Measurements from ENCODE around the gene PRKG1.
A peak's percentile ranks its signal among the peaks of the same experiment; 100 is the strongest.
"Not testable (repeated sequence)": the region's sequence is repeated elsewhere in the genome, so short reads cannot be mapped to it uniquely, and the experiment has no call there.

PRKG1 gene

DNA sequence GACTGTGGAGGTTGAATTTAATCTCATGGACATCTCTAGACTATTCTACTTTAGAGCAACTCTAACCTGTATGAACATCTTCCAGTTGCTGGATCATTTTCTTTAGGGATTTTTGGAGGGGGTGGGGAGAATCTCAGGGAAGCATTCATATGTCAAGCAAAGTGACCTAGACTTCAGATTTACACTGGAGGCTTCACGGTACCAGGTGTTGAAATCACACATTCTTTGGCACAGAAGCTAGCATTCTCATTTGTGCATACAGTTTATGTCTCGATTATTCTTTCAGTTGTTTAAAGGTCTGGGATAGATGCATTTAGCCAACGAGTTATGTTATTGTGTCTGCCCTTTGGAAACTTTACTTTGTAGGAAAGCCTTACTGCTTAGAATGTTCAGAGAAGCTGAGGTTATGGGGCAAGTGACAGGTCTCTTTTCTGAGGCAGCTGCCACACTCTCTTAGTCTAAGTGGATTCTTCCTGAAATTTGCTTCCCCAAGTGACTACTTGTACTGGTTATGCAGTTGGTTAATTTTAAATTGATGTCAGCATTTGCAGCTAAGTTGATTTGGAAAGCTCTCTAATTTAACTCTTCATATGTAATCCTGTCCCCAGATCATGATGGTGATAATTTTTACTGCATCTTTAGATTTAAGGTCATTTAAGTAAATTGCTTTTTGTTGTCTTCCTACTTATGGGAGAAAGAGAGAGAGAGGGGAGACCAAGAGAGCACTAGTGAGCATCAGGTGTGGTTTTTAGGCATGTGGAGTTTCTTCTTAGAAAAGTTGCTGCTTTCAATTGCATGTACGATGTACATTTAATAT is 153.8 kb downstream of the PRKG1 start:
- no peak for DNase-seq (ENCODE audit: low read depth)

GRCh38 chr10:51228714-51229100 is 154.4 kb downstream of the PRKG1 start:
- DNase-seq (ENCODE audit: low read depth), result no peak

DNA sequence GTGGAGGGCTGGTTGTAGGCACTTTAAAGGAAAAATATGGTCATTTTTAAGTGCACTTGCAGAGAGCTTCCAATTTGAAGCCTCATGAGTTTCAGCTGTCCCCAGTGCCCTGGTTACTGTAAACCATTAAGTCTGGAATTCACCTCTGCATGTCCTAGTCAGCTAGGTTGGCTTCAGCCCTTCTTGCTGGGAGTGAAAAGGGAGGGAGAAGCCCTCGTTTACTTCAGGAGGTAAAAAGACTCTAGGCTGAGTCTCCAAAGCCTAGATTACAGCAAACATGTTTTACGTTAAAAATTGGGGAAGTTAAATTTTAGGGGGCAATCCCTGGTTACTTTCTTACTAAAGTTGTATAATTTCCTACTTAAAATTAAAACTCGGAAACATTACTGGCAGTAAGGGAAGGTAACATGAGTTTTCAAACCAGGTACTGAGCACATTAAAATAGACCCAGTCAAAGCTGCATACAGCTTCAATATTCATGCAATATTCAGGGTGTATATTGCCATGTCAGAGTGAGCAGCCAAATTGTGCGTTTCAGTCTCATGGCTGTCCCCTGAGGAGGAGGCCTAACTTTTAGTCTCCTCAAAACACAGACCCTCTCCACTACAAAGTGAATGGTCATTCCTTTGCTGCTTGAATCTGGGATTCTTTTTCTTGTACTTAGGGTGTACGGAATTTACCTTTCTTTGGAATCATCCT is 156.7 kb downstream of the PRKG1 start:
- DNase-seq (ENCODE audit: low read depth), result no peak

DNA sequence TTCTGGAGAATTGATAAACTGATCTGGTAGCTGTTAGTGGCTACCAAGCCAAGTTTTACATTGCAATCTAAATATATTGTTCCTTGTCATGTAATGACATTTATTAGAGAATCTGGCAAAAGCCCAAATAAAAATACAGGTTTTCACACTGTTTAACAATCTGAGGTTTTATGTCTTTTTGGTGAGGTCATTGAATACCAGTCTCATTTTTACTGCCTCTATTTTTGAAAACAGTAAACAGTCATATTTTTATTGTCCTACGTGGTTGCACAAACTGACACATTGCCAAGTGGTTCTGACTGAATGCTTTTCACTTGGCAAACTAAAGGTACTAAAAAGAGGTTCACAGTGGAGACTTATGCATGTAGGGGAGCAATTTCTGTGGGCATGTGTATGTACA is 157.5 kb downstream of the PRKG1 start:
- DNase-seq (ENCODE audit: low read depth), result no peak

DNA sequence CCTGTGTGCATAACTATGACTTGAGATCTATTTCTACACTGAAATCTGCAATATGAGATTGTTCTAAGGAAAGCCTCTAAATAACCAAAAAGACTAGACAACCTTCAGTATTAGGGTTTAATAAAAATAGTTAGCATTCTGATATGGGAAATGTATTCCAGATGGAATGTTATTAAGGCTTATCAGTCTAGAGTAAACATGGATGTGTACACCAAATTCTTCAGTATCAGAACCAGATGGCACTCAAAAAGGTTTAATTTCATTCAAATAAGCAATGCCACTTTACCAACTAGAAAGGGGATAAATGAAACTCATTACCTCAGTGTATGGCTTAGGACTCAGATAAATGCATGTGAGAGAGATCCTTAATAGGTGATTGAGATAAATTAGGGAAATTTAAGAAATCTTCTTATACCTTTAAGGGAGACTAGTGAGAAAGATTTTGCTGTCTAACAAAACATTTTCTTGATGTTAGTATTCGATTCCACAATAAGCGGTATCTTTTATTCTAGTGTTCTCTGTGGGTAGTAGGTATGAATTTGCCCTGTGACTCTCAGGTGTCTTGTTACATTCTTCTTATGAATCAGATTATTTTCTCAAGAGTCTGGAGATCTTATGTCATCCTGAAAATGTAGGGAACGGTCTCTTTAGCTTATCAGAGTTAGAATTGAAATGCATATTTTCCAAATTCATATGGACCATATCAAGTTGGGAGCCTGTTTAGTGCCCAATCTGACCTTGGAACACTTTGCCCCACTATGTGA is 159.2 kb downstream of the PRKG1 start:
- DNase-seq (ENCODE audit: low read depth), result no peak

GRCh38 chr10:51235865-51236264 is 161.6 kb downstream of the PRKG1 start:
- DNase-seq (ENCODE audit: low read depth), result no peak

- no peak for DNase-seq (ENCODE audit: low read depth)
Measured at GRCh38 chr10:51239006-51239405, 164.7 kb downstream of the PRKG1 start.

GRCh38 chr10:51241461-51241860 is 167.2 kb downstream of the PRKG1 start:
- DNase-seq (ENCODE audit: low read depth), result no peak

- DNase-seq (ENCODE audit: low read depth), result no peak
Measured at GRCh38 chr10:51242393-51242792, 168.1 kb downstream of the PRKG1 start.

GRCh38 chr10:51244309-51244708 is 170.0 kb downstream of the PRKG1 start:
- no peak for DNase-seq (ENCODE audit: low read depth)

DNA sequence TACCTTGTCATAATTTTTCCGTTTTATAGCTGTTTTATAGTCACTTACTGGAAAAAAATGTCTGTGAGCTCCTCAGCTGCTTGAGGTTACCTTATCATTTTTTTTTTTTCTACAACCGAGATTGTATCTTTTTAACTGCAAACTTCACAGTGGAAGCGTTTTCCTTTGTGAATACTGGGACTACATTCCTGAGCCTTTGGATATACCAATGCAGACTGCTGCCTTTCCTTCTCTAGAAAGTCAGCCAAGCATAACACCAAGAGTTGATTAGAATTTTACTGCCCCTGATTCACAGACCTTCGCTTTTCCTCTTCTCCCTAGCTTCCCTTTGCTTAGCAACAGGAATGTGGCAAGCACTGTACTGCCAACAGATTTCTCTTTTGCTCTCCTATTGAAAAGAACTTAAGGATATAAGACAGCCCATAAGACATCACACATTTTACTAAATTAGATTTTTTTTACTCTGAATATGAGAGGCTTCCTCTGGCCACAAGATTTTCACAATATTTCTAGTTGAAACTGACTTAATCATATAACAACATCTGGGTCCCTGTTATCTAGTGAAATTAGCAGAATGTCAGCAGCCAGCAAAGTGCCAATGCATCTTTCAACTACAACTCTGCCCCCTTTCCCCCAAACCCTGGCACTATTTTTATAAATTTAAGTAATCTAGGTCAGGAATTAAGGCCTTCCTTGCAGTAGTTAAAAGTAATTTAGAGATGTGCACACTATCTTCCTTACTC is 170.6 kb downstream of the PRKG1 start:
- DNase-seq (ENCODE audit: low read depth), result peak; percentile 87

DNA sequence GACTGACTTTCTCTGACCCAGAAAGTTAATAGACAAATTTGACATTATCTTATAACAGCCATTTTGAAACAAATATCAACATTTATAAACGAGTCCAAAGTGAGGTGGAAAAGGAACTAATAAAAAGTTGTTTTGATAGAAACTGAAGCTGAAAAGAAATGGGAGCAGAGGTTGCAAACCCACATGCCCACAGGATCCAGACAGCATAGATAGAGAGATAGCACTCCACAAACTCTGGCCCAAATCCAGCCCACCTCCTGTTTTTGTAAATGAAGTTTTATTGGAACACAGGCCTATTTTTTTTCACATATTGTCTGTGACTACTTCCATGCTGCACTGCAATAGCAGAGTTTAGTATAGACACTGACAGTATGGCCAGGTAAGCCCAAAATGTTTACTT is 171.9 kb downstream of the PRKG1 start:
- no peak for DNase-seq (ENCODE audit: low read depth)

- no peak for DNase-seq (ENCODE audit: low read depth)
Measured at GRCh38 chr10:51250278-51250920, 176.1 kb downstream of the PRKG1 start.

- DNase-seq (ENCODE audit: low read depth), result no peak
Measured at GRCh38 chr10:51251110-51251509, 176.8 kb downstream of the PRKG1 start.

- no peak for DNase-seq (ENCODE audit: low read depth)
Measured at GRCh38 chr10:51255381-51255780, 181.1 kb downstream of the PRKG1 start.

GRCh38 chr10:51257511-51258248 is 183.4 kb downstream of the PRKG1 start:
- peak; percentile 74 for DNase-seq (ENCODE audit: low read depth)

GRCh38 chr10:51260376-51260775 is 186.1 kb downstream of the PRKG1 start:
- DNase-seq (ENCODE audit: low read depth), result no peak

DNA sequence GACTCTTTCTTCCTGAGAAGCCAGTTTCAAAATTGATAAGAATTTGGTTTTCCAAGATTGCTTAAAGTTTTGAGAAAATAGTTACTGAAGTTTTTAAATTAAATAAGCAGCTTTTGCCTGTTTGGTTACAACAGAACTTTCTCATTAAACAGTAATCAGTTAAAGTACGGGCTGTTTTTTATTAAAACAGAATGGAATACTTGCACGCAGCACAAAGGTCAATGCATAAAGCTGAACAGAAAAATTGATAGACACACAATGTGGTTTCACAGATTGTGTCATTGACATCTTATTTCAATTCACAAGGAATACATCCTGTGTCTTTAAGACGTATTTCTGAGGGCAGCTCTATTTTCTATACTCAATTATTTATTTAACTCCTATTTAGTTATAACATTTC is 192.2 kb downstream of the PRKG1 start:
- no peak for DNase-seq (ENCODE audit: low read depth)

DNA sequence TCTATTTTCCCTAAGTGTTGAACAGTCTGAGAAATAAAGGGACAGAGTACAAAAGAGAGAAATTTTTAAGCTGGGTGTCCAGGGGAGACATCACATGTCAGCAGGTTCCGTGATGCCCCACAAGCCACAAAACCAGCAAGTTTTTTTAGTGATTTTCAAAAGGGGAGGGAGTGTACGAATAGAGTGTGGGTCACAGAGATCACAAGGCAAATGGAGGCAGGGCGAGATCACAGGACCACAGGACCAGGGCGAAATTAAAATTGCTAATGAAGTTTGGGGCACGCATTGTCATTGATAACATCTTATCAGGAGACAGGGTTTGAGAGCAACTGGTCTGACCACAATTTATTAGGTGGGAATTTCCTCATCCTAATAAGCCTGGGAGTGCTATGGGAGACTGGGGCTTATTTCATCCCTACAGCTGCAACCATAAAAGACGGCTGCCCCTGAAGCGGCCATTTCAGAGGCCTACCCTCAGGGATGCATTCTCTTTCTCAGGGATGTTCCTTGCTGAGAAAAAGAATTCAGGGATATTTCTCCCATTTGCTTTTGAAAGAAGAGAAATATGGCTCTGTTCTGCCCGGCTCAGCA is 193.8 kb downstream of the PRKG1 start:
- not testable (repeated sequence) for DNase-seq (ENCODE audit: low read depth)

GRCh38 chr10:51269821-51270220 is 195.5 kb downstream of the PRKG1 start:
- DNase-seq (ENCODE audit: low read depth), result peak; percentile 28
